Fibroblast of lung (primary cell): ENCODE measurements around the gene EIF4G1. TPM values are rescaled to one million over a fixed set of nuclear protein-coding genes. Genes with fewer than 3 reads are reported as not detected.

Experiments used
- DNase-seq, 2 donors: peaks; one replicate each; pipeline versions ENCODE4 v3.0.0 to v3.0.0-alpha.2; 2010; ENCODE audit warnings: low read depth in 2 of 2
- H2AFZ ChIP-seq: 2 replicates; pipeline ENCODE4 v1.5.1; 2012; ENCODE audit warnings: low read length, control low read depth, inconsistent platforms
- H3K27ac ChIP-seq: 2 replicates; pipeline ENCODE4 v1.5.1; 2011; ENCODE audit warnings: low read length, control low read depth; ENCODE audit not compliant: insufficient read depth
- H3K27me3 ChIP-seq: 2 replicates; pipeline ENCODE4 v1.5.1; 2011; ENCODE audit warnings: mild to moderate bottlenecking, low read length; ENCODE audit not compliant: control insufficient read depth, insufficient read depth
- H3K36me3 ChIP-seq: 2 replicates; pipeline ENCODE4 v1.5.1; 2011; ENCODE audit warnings: low read length; ENCODE audit not compliant: control insufficient read depth, insufficient read depth
- H3K4me1 ChIP-seq: 2 replicates; pipeline ENCODE4 v1.5.1; 2011; ENCODE audit warnings: low read length; ENCODE audit not compliant: control insufficient read depth, insufficient read depth; ENCODE audit errors: extremely low read depth
- H3K4me2 ChIP-seq: 2 replicates; pipeline ENCODE4 v1.5.1; 2011; ENCODE audit warnings: low read length, control low read depth; ENCODE audit not compliant: insufficient read depth; ENCODE audit errors: extremely low read depth
- H3K4me3 ChIP-seq, 4 experiments: fragments of 200-600 bp in 1 of 4; sonication (generic) in 1 of 4; replicated peaks in 1 of 4; 2 replicates each; pipeline ENCODE4 v1.5.1; 2011 to 2016; ENCODE audit warnings: low read length in 4 of 4, low read depth in 3 of 4, mild to moderate bottlenecking in 3 of 4, control low read depth in 2 of 4, inconsistent platforms in 1 of 4, mixed read lengths in 1 of 4; ENCODE audit not compliant: insufficient read depth in 1 of 4; ENCODE audit errors: control extremely low read depth in 1 of 4
- H3K79me2 ChIP-seq: 2 replicates; pipeline ENCODE4 v1.5.1; 2012; ENCODE audit warnings: mild to moderate bottlenecking, low read length, inconsistent platforms; ENCODE audit not compliant: control insufficient read depth, insufficient read depth
- H3K9ac ChIP-seq: 2 replicates; pipeline ENCODE4 v1.5.1; 2011; ENCODE audit warnings: mild to moderate bottlenecking, low read length, control low read depth; ENCODE audit not compliant: insufficient read depth
- H3K9me3 ChIP-seq: 2 replicates; pipeline ENCODE4 v1.5.1; 2012; ENCODE audit warnings: low read depth, low read length; ENCODE audit not compliant: control insufficient read depth, insufficient read depth
- H4K20me1 ChIP-seq: 2 replicates; pipeline ENCODE4 v1.5.1; 2011; ENCODE audit warnings: low read length; ENCODE audit not compliant: control insufficient read depth, insufficient read depth; ENCODE audit errors: extremely low read depth
- EZH2 ChIP-seq: IDR thresholded peaks from 2 replicates; pipeline ENCODE4 v1.5.1; 2012; ENCODE audit warnings: low read length, control low read depth, mild to moderate bottlenecking; ENCODE audit errors: missing control alignments
- polyA plus RNA-seq, 2 donors: library from polyadenylated mRNA; depleted of rRNA in 1 of 2; stranded (reverse) in 1 of 2; unstranded in 1 of 2; fragments of >200 nt; gene quantifications; 2 replicates each; pipeline ENCODE4 v1.2.1, GENCODE V29; 2011 to 2012; ENCODE audit warnings: missing spikeins in 1 of 2
- total RNA-seq: library from RNA; depleted of rRNA; stranded (reverse); fragments of >200 nt; gene quantifications from 2 replicates; pipeline ENCODE4 v1.2.1, GENCODE V29; 2014
- TF ChIP-seq, protein P1 (sequence below), 2 donors: IDR thresholded peaks in 1 of 2; conservative IDR thresholded peaks in 1 of 2; 1 replicate in 1 of 2; 2 replicates in 1 of 2; pipeline ENCODE4 v1.5.1; 2011 to 2012; ENCODE audit warnings: low read length in 2 of 2, control low read depth in 1 of 2, inconsistent platforms in 1 of 2, low read depth in 1 of 2, mild to moderate bottlenecking in 1 of 2

Gene EIF4G1
- total and polyA plus RNA-seq, 2 donors (not counting 1 experiment from before 2014, with no cell fraction given): 235 to 263 TPM

DNA sequence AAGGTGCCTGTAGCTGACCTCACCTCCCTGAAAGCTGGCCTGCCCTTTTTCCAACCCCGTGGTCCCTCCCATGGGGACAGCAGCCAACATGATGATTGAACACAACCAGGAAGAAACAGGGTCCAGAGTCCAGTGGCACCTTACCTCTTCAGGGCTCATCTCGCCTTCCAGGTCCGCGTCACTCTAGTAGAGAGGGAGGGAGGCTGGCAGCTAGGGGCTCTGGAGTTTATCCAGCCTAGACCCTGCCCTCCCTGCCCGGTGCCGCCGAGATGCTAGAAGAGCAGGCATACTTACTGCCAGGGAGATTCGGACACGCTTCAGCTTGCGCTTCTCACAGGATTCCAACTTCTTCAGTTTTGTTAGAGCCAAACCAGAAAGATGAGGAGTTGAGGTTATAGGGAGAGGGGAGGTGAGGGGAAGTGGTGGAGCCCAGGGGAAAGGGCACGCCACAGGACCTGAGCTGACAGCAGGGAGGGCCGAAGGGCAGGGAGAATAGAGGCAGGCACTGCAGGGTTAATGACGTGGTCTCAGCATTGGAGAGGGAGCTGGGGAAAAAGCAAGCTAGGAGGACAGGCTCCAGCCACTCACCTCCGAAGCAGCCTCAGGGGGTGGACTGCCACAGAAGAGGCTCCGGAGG is 37.9 kb downstream of the EIF4G1 start:
- Histone ChIP-seq H3K9me3 (no peaks in the 10 kb centered on the region), H3K4me2 (no peak overlapping the region), H3K36me3 (peaks cover 9% of the 10 kb centered on the region), H3K27me3 (no peaks in the 10 kb centered on the region), H3K9ac (no peak overlapping the region), H3K79me2 (no peaks in the 10 kb centered on the region), H4K20me1 (no peaks in the 10 kb centered on the region), H2AFZ (no peak overlapping the region), H3K4me1 (no peaks in the 10 kb centered on the region), H3K4me3 (no peak overlapping the region), H3K27ac (no peak overlapping the region)
- TF ChIP-seq EZH2: no peak
- TF ChIP-seq, protein P1, sequence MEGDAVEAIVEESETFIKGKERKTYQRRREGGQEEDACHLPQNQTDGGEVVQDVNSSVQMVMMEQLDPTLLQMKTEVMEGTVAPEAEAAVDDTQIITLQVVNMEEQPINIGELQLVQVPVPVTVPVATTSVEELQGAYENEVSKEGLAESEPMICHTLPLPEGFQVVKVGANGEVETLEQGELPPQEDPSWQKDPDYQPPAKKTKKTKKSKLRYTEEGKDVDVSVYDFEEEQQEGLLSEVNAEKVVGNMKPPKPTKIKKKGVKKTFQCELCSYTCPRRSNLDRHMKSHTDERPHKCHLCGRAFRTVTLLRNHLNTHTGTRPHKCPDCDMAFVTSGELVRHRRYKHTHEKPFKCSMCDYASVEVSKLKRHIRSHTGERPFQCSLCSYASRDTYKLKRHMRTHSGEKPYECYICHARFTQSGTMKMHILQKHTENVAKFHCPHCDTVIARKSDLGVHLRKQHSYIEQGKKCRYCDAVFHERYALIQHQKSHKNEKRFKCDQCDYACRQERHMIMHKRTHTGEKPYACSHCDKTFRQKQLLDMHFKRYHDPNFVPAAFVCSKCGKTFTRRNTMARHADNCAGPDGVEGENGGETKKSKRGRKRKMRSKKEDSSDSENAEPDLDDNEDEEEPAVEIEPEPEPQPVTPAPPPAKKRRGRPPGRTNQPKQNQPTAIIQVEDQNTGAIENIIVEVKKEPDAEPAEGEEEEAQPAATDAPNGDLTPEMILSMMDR (conservative IDR thresholded peaks at IDR 0.05 in 1 of 2, IDR thresholded peaks at IDR 0.05 in 1 of 2; ENCODE audit: low read depth in 1 of 2, low read length in 2 of 2): no peak
- no peak for DNase-seq

DNA sequence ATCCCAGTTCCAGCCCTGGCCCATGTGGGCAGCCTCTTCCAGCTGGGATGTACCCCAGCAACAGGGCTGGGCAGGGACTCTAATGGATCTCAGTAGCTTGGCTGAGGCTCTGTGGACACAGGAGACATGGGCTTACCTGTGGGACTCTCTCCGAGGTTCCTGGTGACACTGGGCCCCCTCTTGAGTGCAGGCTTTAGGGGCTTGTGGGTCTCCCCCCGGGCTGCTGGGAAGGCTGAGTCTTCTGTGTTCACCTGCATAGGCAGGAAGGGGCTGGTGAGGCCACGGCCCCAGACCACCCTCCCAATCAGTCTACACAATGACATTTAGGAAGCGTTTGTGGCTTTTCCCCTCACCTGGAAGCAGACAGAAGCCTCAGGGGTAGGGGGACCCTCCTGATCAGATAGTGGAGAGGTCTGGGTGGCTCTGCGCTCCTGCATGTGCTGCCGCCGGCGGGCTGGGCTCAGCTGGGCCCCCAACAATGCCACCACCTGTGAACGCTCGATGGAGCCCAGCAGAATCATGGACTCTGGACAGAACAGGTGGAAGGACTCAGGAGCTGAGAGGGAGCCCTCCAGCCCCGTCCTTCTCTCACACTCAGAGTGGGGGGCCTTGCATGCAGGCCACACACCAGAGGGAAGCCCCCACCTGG is 38.6 kb downstream of the EIF4G1 start:
- H4K20me1 ChIP-seq: no peaks in the 10 kb centered on the region
- peaks cover 9% of the 10 kb centered on the region for H3K36me3 ChIP-seq
- H3K79me2 ChIP-seq: no peaks in the 10 kb centered on the region
- no peak overlapping the region for H3K9ac ChIP-seq
- H3K9me3 ChIP-seq: no peaks in the 10 kb centered on the region
- H3K4me1 ChIP-seq: no peaks in the 10 kb centered on the region
- no peak overlapping the region for H2AFZ ChIP-seq
- TF ChIP-seq, protein P1 (conservative IDR thresholded peaks at IDR 0.05 in 1 of 2, IDR thresholded peaks at IDR 0.05 in 1 of 2; ENCODE audit: low read depth in 1 of 2, low read length in 2 of 2): no peak
- no peak for TF ChIP-seq EZH2
- no peak overlapping the region for H3K27ac ChIP-seq
- no peaks in the 10 kb centered on the region for H3K27me3 ChIP-seq
- H3K4me3 ChIP-seq: no peak overlapping the region
- H3K4me2 ChIP-seq: no peak overlapping the region
- DNase-seq: no peak

DNA sequence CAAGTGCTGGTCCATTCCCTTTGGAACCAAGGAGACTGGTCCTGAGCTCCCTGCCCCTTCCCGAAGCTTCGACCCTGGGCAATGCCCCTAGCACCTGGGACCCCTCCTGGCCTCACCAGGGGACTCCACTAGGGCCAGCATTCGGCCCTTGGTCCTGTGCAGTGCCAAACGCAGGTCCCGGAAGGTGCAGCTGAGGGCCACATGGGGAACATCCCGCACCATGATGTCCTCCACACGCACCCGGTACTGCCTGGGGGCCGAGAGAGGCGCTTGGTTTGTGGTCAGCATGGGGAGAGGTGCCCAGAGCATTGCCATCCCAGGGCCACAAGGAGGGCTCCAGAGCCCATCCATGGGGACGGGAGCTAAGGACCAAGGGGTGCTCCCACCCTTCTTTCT is 39.1 kb downstream of the EIF4G1 start:
- H3K79me2 ChIP-seq: no peaks in the 10 kb centered on the region
- no peak overlapping the region for H2AFZ ChIP-seq
- H3K9me3 ChIP-seq: no peaks in the 10 kb centered on the region
- H3K9ac ChIP-seq: no peak overlapping the region
- H3K36me3 ChIP-seq: peaks cover 9% of the 10 kb centered on the region
- no peaks in the 10 kb centered on the region for H3K27me3 ChIP-seq
- H3K4me1 ChIP-seq: no peaks in the 10 kb centered on the region
- no peak for DNase-seq
- H4K20me1 ChIP-seq: no peaks in the 10 kb centered on the region
- TF ChIP-seq, protein P1 (conservative IDR thresholded peaks at IDR 0.05 in 1 of 2, IDR thresholded peaks at IDR 0.05 in 1 of 2; ENCODE audit: low read depth in 1 of 2, low read length in 2 of 2): no peak
- no peak for TF ChIP-seq EZH2
- no peak overlapping the region for H3K4me3 ChIP-seq
- no peak overlapping the region for H3K27ac ChIP-seq
- no peak overlapping the region for H3K4me2 ChIP-seq
